ENCODE measurements around the gene ING3. TPM values are rescaled to one million over a fixed set of nuclear protein-coding genes. Genes with fewer than 3 reads are reported as not detected.
"Not testable (repeated sequence)": the region's sequence is repeated elsewhere in the genome, so short reads cannot be mapped to it uniquely, and the experiment has no call there.

The ING3 gene
- total RNA-seq, 1 donor from 2014 or later = 14.3 TPM

GRCh38 chr7:120947980-120948379, 2.6 kb upstream of the ING3 start:
- no peak for DNase-seq
- no peak for ATAC-seq
- intact Hi-C loops (cut with micrococcal nuclease) = no loop called here

- intact Hi-C loops (cut with micrococcal nuclease) = no loop called here
- DNase-seq (no peak), ATAC-seq (no peak)
These were observed 1.1 kb upstream of the ING3 start for GRCh38 chr7:120949393-120949911.

GRCh38 chr7:120949998-120950538, 509 bp upstream of the ING3 start:
- ATAC-seq (no peak), DNase-seq (no peak)
- intact Hi-C loops (cut with micrococcal nuclease) = no loop called here

GRCh38 chr7:120951309-120951699, 727 bp downstream of the ING3 start:
- intact Hi-C loops (cut with micrococcal nuclease) = no loop called here
- DNase-seq (no peak), ATAC-seq (no peak)

- intact Hi-C loops (cut with micrococcal nuclease) = no loop called here
- no peak for ATAC-seq
- no peak for DNase-seq
These were observed 1.2 kb downstream of the ING3 start for GRCh38 chr7:120951826-120952225.

GRCh38 chr7:120955577-120956149, 5.1 kb downstream of the ING3 start:
- DNase-seq (no peak), ATAC-seq (no peak)
- intact Hi-C loops (cut with micrococcal nuclease) = no loop called here

- intact Hi-C loops (cut with micrococcal nuclease) = no loop called here
- ATAC-seq (no peak), DNase-seq (no peak)
These were observed 9.4 kb downstream of the ING3 start for GRCh38 chr7:120959929-120960484.

GRCh38 chr7:120960714-120961113, 10.1 kb downstream of the ING3 start:
- ATAC-seq = no peak
- DNase-seq = no peak
- intact Hi-C loops (cut with micrococcal nuclease) = no loop called here

- ATAC-seq = no peak
- intact Hi-C loops (cut with micrococcal nuclease) = no loop called here
- no peak for DNase-seq
These were observed 11.1 kb downstream of the ING3 start for GRCh38 chr7:120961638-120962173.

- DNase-seq (no peak), ATAC-seq (no peak)
- intact Hi-C loops (cut with micrococcal nuclease) = no loop called here
These were observed 13.5 kb downstream of the ING3 start for GRCh38 chr7:120964088-120964487.

GRCh38 chr7:120966961-120967360, 16.4 kb downstream of the ING3 start:
- no peak for DNase-seq

GRCh38 chr7:120973849-120974248, 23.3 kb downstream of the ING3 start:
- no peak for DNase-seq
- intact Hi-C loops (cut with micrococcal nuclease) = no loop called here
- no peak for ATAC-seq

More at GRCh38 chr7:120966961-120967360, 16.4 kb downstream of the ING3 start:
- ATAC-seq = no peak
- intact Hi-C loops (cut with micrococcal nuclease) = no loop called here

- ATAC-seq (no peak), DNase-seq (no peak)
- intact Hi-C loops (cut with micrococcal nuclease) = no loop called here
These were observed 29.4 kb downstream of the ING3 start for GRCh38 chr7:120979765-120980499.

- ATAC-seq (no peak), DNase-seq (no peak)
- intact Hi-C loops (cut with micrococcal nuclease) = no loop called here
These were observed 30.5 kb downstream of the ING3 start for GRCh38 chr7:120981117-120981516.

GRCh38 chr7:120981888-120982615, 31.5 kb downstream of the ING3 start:
- ATAC-seq = no peak
- DNase-seq = no peak
- intact Hi-C loops (cut with micrococcal nuclease) = no loop called here

- intact Hi-C loops (cut with micrococcal nuclease); ATAC-seq; DNase-seq: not testable (repeated sequence)
These were observed 33.0 kb downstream of the ING3 start for GRCh38 chr7:120983592-120983991.

- no peak for ATAC-seq
- intact Hi-C loops (cut with micrococcal nuclease) = no loop called here
These were observed 33.8 kb downstream of the ING3 start for GRCh38 chr7:120984406-120984805.

GRCh38 chr7:120985130-120985758, 34.7 kb downstream of the ING3 start:
- ATAC-seq (no peak), DNase-seq (no peak)
- intact Hi-C loops (cut with micrococcal nuclease) = loop anchor here (5.0 kb wide), 2 partner anchors 97 to 122 kb away; no protein-coding TSS in a partner anchor

More at GRCh38 chr7:120984406-120984805, 33.8 kb downstream of the ING3 start:
- no peak for DNase-seq

- intact Hi-C loops (cut with micrococcal nuclease) = loop anchor here (5.0 kb wide), 2 partner anchors 96 to 121 kb away; no protein-coding TSS in a partner anchor
- DNase-seq (no peak), ATAC-seq (no peak)
These were observed 35.3 kb downstream of the ING3 start for GRCh38 chr7:120985839-120986238.

Data from left ventricle myocardium superior (tissue), 1 donor.